ENCODE measurements around the gene ALOX5. TPM values are rescaled to one million over a fixed set of nuclear protein-coding genes. Genes with fewer than 3 reads are reported as not detected.
"Not testable (repeated sequence)": the region's sequence is repeated elsewhere in the genome, so short reads cannot be mapped to it uniquely, and the experiment has no call there.

The ALOX5 gene
- total RNA-seq, 1 donor from 2014 or later: 0.40 TPM

DNA sequence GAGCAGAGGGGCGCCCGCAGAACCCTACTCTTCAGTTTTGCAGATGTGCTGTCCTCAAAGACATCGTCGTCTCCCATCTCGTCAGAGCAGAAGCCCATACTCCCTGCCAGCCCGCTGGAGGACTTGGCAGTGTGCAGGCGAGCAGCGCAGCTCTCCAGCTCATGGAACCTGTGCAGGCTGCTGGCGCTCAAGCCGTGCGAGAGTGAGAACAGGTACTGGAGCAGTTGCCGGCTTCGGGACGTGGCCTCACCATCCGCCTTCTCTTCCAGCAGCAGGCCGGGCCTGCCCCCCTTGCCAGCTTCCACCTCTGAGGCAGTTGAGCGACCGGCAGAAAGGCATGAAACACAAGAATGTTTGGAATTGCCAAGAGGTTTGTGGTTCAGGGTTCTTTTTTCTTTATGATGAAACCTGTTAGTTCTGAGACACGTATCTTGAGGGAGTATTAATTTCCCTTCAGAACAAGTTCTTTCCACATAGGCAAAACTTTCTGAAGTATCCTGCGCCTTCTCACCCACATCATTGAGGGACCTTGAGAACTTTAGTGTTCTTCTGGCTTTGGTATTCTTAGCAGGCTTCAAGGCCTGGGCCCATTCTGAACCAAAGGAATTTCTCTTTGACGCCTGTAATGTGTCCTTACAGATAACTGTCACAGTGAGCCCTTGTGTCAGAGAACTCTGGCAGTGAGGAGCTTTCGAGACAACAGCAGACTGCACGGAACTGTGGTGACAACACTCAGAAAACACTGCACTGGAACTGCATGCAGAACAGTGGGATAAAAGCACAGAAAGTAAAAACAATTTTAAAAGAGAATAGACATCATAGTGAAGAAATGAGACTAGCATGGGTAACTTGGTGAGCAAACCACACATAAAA is 89.5 kb downstream of the ALOX5 start:
- no peak for DNase-seq (ENCODE audit: low read depth, low spot score)

DNA sequence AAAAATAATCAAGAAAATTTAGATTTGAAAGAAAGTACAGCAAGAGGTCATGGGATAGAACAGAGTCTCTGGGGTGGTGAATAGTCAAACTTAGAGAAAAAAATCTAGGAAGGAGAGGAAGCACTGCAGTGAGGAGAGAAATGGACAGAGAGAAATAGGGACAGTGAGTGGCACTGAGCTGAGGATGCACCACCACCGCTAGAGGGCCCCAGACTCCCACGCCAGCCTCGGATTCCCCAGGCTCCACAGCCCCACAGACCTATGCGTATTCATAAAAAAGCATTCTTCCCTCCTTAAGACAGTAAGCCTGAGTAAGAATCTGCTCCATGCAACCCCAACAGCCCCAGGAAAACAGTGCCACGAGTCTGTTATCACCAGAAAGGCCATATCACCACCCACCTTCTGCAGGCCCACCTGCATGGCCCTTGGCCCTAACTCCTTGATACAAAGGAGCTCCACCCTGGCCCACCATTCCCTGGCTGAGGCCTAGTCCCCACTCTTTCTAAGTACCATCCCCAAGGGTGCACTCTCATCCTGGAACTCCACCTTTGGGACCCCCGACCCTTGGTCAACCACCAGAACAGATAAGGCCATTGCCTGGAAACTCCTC is 91.0 kb downstream of the ALOX5 start:
- DNase-seq (ENCODE audit: low read depth, low spot score): peak; percentile 22

DNA sequence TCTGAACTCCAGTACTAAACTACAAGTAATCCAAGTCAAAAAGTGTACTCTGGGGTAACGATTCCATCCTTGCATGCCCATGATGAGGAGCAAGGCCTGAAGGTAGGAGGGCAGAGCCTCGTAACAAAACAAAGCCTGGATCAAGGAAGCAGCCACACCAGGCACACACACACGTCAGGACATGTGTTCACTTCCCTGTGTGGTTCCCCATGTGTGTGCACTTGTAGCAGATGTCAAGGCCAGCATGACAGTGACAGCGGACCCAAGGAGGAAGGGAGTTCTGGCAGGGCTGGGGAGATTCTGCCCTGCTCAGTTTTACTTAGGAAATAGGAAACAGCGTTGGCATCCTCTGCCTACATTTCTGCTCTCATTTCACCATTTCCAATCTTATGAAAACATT is 92.8 kb downstream of the ALOX5 start:
- DNase-seq (ENCODE audit: low read depth, low spot score): no peak

DNA sequence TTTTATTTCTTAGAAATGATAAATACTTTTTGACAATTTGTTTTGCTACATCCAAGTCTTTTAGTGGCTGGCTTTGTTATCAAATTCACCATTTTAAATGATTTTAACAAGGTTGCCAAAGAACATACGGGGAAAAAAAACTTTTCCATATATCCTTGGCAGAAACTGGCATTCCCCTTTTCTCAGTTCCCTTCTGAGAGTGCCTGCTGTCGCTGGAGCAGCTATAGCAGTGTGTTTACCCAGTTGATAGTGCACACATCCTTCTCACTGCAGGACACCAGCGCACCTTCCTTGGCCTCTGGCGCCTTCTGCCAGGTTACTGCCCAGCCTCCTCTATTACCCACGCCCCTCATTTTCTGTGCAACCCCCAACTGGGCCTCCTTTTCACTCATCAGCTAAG is 94.1 kb downstream of the ALOX5 start:
- DNase-seq (ENCODE audit: low read depth, low spot score): no peak

DNA sequence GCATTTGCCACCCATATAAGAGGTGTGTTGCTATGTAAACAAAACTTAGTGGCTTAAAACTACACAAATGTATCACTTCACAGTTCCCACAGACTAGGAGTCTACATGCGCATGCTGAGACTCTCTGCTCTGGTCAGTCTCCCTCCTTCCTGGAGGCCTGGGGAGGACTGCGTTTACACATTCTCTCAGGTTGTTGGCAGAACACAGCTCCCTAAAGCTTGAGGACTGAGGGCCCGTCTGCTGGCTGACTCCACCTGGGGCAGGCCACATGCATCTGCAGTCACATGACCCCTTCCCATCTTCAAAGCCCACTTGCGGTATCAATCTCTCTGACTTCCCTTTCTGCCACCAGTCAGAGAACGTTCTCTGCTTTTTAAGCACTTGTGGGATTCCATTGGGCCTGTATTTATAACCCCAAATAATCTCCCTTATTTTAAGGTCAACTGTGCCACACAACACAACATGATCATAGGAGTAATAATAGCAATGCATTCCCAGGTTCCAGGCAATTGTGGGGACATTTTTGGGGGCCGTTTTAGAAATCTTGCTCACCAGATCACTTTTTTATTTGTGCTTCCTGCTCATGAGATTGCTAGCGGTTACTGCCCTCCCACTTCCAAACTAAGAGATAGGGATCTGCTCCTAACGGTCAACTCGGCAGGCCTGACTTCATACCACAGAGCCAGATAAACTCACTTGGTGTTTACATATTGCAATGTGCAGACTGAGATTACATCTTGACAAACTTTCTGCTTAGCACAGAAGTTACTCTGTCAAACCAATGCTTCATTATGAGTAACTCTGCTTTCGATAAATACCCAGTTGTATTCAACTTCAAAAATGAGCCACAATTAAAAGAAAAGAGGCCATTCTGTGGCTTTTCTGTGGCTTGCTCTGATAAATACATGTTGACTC is 96.3 kb downstream of the ALOX5 start:
- DNase-seq (ENCODE audit: low read depth, low spot score): peak; percentile 66

DNA sequence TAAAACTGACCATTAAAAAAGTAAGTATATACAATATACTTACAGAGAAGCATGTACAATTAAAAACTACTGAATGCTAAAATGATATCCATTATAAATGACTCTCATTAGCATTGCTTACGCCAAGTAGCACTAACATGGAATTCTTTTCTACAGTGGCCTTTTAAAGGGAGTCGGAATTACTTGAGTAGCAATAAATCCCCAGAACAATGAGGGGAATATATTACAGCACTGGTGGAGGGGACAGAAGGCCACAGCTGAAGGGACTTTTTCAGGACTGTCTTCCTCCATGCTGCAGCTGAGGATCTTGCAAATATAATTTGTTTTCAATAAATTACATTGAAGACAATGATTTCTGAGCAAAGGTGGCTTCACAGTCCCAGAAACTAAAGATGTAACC is 97.0 kb downstream of the ALOX5 start:
- DNase-seq (ENCODE audit: low read depth, low spot score): no peak

DNA sequence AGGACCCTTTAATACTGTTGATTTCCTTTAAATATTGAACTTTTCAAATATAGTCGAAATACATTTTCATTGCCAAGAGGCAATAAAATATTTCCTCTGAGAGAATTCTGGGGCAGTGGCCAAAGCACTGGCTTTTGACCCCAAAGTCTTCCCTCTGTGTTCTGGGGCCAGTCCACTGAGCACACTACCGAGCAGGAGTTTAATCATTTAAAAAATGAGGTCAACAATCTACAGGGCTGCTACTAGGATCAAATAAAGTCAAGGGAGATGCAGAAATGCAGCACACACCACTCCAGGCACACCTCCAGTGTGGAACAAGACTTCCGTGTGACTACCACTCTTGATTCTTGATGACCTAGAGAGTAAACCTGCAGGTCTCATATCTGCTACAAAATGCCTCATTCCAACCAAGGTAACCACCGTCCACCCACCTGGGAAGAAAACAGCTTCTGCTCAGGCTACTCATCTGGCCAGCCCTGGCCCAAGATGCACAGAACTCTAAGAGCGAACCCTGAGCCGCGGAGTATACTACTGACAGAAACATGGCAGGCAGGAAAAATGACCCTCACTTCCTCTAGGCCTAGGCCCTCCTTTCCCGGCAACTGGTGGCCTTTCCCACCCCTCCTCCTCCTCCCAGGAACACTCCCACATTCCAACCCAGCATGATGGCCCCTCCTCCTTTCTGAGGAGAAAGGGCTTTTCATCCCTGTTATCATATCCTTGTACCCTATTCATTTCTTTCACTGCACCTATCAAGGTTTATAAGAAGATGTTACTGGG is 97.7 kb downstream of the ALOX5 start:
- no peak for DNase-seq (ENCODE audit: low read depth, low spot score)

DNA sequence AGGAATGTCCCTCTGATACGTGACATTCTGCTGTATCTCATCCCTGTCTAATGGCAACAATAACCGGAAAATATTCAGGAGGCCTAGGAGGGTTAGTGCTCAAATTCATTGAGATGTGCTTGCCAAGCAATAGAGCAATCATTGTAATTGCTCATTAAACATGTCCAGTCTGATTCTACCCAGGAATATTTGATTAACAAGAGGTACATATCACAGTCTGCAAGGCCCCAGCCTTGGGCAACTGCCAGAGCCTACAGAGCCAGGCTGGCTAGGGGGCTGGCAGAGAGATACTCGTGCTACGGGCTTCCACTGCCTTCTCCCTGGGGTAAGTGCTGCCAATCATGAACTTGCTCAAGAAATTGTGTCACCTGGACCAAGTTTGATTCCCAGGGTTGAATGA is 99.1 kb downstream of the ALOX5 start:
- no peak for DNase-seq (ENCODE audit: low read depth, low spot score)

DNA sequence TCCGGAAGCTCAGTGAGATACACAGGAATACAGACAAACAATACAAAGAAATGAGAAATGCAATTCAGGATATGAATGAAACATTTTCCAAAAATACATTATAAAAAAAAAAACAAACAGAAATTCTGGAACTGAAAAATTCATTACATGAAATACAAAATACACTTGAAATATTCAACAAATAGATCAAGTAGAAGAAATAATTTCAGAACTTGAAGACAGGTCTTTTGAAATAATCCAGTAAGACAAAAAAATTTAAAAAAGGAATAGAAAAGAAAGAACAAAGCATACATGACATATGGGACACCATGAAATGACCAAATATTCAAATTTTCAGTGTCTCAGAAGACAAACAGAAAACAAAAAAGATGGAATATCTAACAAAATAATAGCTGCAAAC is 102.5 kb downstream of the ALOX5 start:
- DNase-seq (ENCODE audit: low read depth, low spot score): no peak

DNA sequence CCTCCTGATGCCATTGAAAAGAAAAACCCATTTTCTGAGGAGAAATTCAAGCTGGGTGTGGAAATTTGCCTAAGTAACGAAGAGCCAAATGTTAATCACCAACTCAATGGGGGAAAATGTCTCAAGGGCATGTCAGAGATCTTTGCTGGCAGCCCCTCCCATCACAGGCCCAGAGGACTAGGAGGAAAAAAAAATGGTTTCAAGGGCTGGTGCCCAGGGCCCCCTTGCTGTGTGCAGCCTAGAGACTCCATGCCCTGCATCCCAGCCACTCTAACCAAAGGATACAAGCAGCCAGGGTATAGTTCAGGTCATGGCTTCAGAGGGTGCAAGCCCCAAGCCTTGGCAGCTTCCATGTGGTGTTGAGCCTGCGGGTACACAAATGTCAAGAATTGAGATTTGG is 106.3 kb downstream of the ALOX5 start:
- no peak for DNase-seq (ENCODE audit: low read depth, low spot score)

DNA sequence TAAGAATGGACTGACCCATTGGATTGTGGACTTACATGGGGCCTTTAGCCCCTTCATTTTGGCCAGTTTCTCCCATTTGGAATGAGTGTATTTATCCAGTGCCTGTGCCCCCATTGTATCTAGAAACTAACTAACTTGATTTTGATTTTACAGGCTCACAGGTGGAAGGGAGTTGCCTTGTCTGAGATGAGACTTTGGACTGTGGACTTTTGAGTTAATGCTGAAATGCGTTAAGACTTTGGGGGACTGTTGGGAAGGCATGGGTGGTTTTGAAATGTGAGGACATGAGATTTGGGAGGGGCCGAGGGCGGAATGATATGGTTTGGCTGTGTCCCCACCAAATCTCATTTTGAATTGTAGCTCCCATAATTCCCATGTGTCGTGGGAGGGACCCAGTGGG is 107.1 kb downstream of the ALOX5 start:
- not testable (repeated sequence) for DNase-seq (ENCODE audit: low read depth, low spot score)

DNA sequence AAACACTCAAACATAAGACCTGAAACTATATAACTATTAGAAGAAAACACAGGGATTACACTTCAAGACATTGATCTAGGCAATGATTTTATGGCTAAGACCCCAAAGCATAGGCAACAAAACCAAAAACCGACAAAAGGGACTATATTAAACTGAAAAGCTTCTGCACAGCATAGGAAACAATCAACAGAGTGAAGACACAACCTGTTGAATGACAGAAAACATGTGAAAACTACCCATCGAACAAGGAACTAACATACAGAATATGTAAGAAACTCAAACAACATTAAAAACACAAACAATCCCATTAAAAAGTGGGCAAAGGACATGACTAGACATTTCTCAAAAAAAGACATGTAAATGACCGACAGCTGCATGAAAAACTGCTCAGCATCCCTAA is 109.0 kb downstream of the ALOX5 start:
- DNase-seq (ENCODE audit: low read depth, low spot score): no peak

DNA sequence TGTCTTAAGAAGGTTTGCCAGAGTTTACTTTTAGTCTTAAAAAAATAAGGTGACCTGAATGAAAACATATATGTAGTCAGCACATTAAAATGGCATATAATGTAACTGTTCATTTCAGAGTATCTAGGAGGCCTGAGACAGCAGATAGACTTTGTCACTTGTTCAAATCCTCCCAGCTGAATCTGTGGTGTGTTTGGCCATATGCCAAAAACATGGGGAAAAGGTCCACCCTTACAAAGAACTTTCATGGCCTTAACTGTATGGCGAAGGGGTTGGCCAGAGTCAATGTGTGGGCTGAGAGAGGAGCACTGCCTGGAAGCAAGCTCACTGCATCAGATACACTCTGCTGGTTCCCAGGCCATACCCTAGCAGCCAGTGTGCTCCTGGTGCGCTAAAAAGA is 113.7 kb downstream of the ALOX5 start:
- DNase-seq (ENCODE audit: low read depth, low spot score): no peak

DNA sequence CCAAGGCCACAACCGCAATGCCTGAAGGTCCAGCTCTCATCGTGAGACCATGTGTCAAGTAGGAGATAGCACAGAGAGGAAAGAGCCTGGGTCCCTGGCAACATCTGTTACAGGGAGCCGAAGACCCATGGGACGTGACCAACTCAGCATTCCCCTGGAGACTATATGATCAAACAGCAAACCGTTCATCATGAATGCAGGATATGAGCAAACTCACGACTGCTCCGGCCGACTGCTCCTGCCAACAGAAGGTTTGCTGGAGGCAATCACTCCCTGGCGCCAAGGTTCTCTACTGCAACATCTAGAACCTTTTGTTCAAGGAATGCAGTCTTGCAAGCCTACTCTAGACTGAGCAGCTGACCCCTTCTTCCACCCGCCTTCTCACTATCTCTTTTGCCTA is 114.3 kb downstream of the ALOX5 start:
- DNase-seq (ENCODE audit: low read depth, low spot score): no peak

DNA sequence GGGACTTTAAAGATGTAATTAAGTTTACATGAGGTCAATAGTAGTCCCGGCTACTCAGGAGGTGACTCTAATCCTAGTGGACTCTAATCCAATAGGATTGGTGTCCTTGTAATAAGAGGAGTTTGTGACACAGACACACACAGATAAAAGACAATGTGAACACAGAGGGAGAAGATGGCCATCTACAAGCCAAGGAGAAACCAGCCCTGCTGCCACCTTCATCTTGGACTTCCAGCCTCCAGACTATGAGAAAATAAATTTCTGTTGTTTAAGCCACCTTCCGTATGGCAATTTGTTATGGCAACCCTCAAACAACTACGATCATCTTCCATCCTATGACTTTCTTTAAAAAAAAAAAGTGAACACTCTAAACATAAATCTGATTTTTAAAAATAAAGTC is 116.3 kb downstream of the ALOX5 start:
- no peak for DNase-seq (ENCODE audit: low read depth, low spot score)

DNA sequence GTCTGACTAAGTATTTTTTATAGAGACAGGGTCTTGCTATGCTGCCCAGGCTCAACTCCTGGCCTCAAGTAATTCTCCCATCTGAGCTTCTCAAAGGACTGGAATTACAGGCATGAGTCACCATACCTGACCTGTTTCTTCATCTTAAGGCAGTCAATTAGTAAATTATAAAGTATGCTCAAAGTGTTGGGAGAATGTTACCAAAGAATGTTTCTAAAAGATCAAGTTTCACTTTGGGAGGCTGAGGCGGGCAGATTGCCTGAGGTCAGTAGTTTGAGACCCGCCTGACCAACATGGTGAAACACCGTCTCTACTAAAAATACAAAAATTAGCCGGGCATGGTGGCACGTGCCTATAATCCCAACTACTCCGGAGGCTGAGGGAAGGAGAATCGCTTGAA is 117.0 kb downstream of the ALOX5 start:
- DNase-seq (ENCODE audit: low read depth, low spot score): no peak

Other genes starting within 250 kb of the ALOX5 start
- not detected in 2 replicates for gene OR13A1, start 58.6 kb upstream of the ALOX5 start, total RNA-seq

All from pulmonary artery endothelial cell (primary cell).